NCI-H2107 treated with DMSO at 0.1 percent for 48 hours (cell line): ENCODE measurements around the gene PYCARD.
"Not testable (repeated sequence)": the region's sequence is repeated elsewhere in the genome, so short reads cannot be mapped to it uniquely, and the experiment has no call there.

Source experiments
- DNase-seq: peaks from one replicate; lab custom pipeline; 2025; ENCODE audit not compliant: unreplicated experiment; lab: John Stamatoyannopoulos, UW

PYCARD gene

DNA sequence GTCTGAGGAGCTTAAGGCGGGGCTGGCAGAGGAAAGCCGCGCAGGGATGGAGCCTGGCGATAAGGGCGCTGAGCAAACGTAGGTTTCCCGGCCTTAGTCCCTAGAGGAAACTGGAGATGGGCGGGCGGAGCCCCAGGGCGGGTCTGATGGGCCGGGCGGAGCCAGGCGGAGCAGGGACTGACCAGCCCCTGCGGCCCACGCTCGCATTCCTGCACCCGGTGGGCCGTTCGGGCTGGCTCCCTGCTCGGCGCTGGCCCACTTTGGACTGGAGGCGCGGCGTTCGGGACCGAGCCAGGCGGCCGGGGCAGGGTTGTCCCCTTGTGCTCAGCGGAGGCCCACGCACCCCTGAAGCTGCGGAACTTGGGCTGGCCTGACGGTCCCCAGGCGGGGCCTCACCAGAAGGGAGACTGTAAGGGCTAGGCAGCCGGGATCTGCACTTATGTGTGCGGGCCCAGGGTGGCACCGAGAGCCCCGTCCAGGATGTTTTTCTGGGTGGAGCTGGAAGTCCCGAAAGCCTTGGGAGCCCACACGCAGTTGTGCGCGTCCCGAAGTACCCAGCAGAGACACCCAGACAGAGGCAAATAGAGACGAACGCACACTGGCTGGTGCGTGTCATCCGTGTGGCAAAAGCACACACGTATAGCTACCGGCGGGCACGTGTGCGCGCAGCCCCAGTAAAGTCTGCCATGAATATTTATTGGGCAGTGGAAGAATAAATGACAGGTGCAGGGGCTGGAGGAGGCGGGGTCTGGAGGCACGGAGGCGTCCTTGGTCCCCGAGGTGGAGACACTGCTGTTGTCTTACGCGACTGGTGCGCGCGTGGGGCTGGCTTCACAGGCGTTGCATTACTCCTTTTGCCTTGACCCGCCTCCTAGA lies 13.0 kb upstream of the PYCARD start:
- DNase-seq = peak; percentile 10

DNA sequence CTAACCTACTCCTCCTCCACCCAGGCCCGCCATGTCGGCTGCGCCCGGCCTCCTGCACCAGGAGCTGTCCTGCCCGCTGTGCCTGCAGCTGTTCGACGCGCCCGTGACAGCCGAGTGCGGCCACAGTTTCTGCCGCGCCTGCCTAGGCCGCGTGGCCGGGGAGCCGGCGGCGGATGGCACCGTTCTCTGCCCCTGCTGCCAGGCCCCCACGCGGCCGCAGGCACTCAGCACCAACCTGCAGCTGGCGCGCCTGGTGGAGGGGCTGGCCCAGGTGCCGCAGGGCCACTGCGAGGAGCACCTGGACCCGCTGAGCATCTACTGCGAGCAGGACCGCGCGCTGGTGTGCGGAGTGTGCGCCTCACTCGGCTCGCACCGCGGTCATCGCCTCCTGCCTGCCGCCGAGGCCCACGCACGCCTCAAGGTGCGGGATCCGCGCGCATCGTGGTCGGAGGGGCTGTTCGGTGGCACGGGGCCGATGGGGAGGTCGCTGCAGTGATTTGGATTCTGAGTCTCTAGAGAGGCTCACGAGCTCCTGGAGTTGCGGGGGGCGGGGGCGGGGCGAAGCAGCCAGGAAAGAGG lies 12.2 kb upstream of the PYCARD start:
- DNase-seq = no peak

DNA sequence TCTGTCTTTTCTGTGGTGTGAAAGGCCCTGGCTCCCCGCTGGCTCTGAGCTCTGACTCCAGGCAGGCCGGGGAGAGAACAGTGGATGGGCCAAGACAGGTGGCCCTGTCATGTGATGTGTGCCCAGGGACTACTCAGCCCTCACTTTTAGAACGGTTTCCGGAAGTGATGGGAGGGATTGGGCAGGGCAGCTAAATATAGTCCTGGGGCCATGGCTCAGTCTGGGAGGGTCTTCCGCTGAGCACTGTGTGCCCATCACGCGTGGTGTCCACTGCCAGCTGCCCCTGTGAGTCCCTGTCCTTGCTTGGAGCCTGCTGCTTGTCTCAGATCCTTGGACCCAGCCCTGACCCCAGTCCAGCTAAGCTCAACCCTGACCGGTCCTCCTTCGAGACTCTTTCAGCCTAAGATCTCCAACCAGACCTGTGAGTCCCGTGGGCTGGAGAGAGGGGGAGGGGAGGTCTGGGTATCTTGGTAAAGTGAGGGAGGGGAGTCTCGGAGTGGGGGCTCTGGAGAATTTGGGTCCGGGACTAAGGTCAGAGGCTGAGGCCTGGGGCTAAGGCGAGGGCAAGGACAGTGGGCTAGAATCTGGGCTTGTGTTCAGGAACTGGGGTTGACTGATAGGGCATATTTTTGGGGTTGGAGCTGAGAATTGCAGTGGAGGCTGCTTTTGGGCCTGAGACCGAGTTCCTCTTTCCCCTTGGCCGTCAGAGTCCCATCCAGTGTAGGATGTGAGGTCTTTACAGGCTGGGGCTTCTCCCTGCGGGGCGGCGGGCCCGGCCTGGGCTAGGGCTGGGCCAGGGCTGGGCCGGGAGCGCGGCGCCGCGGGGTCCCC lies 11.5 kb upstream of the PYCARD start, which contains the start of gene TRIM72:
Gene TRIM72 (plus strand): TSS at position 243 of the 831 bp plus-strand sequence. CDS start 620 bp downstream, outside the sequence.
- no peak for DNase-seq

DNA sequence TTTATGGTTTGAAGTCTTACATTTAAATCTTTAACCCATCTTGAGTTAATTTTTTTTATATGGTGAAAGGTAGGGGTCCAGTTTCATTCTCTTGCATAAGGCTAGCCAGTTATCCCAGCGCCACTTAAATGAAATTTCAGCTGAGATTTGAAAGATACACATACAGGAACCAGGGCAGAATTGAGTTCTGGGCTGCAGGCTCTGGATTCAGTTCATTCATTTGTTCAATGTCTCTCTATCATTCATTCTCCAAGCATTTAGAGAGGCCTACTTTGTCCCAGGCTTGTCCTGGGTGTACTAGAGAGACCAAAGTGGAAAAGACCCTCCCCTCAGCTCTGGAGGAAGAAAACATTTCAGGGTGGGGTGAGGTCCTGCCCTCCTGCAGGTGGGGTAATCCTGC lies 10.8 kb upstream of the PYCARD start:
- DNase-seq = no peak

DNA sequence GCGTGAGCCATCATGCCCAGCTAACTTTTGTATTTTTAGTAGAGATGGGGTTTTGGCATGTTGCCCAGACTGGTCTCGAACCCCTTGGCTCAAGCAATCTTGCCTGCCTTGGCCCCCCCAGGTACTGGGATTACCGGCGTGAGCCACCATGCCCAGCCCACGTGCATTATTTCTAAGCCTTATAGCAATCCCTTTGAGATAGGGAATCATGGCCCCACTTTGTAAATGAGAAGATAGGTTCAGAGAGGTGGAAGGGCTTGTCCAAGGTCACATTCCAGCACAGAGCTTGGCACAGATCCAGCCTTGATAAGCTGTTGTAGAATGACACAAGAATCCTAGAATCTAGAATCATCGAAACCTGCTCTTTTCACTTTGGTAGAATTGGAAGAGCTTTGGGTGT lies 4.2 kb upstream of the PYCARD start:
- DNase-seq = no peak

DNA sequence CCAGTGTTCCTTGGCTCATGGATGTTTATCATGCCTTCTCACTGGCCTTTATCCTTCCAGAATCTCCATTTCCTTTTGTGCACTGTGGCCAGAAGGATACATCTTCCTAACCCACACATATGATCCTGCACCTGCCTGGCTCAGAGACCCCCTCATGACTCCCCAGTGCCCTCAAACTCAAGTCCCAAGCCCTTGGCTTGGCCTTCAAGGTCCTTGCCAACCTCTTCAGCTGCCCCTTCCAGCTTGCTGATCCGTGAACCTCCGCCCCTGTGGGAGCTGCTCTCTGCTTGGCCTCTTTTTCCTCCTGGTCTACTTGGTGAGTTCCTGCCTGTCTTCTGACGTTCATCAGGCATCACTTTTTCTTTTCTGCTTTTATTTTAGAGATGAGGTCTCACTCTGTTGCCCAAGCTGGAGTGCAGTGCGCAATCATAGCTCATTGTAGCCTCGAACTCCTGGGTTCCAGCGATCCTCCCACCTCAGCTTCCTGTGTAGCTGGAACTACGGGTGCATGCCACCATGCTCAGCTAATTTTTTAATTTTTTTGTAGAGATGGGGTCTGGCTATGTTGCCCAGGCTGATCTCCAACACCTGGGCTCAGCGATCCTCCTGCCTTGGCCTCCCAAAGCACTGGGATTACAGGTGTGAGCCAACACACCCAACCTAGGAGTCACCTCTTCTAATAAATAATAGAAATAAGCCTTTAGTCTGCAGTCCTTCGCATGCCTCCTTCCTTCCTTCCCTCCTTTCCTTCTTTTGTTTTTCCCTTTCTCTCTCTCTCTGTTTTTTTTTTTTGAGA lies 2.5 kb upstream of the PYCARD start:
- DNase-seq = no peak

DNA sequence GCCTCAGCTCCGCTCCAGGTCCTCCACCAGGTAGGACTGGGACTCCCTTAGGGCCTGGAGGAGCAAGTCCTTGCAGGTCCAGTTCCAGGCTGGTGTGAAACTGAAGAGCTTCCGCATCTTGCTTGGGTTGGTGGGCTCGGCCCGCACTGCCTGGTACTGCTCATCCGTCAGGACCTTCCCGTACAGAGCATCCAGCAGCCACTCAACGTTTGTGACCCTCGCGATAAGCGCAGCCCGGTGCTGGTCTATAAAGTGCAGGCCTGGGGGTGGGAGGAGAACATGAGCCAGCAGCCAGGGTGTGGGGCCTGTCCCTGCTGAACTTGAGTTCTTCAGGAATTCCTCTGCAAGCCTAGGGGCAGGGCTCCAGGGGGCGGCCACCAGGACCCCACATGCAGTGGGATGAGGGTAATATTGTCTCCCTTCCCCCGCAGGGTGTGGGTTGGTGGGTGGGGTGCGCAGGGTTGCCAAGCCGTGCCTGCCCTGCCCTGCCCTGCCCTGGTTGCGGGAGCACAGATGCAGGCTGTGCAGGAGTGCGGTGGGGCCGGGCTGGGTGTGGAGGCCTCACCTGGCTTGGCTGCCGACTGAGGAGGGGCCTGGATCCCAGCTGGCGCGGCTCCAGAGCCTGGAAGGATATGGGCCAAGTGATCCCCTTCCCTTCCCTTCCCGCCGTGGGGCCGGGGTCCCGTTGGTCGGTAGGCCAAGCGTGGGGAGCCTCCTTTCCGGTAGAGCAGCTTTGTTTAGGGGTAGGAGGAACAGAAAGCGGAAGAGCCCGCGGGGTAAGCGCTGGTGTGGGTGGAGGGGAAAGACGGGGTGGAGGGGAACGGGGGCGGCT lies 762 bp downstream of the PYCARD start:
- no peak for DNase-seq

DNA sequence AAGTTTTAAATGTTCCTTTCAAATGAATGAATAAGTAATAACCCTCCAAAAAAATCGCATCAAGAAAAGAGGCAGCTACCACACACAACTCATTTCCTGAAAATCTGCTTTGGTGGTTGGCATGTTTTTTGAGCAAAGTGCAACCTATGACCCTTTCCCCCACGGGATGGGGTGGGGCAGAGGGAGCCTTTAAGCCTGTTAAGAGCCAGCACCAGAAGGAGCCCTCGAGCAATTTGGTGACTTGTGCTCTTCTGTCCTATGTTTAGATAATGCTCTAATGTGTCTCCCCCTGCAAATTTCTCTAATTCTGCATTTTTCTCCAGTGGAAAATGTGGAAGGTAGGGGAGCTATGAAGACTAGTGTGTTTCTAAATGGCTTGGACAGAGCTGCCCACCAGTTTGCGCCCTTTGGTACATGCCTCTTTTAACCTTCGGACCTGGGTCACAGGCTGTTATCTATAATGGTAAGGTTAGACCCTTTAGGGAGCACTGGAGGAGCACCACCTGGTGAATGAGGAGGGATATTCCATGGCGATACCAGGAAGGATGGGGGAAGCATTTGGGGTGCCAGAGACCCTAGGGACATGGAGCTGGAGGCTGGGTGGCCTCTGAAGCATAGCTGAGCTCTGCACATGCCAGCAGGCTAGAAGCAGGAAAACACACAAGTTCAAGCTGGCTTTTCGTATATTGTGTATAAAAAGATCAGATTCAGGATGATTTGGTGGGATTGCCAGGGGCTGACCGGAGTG lies 1.6 kb downstream of the PYCARD start:
- DNase-seq = no peak

DNA sequence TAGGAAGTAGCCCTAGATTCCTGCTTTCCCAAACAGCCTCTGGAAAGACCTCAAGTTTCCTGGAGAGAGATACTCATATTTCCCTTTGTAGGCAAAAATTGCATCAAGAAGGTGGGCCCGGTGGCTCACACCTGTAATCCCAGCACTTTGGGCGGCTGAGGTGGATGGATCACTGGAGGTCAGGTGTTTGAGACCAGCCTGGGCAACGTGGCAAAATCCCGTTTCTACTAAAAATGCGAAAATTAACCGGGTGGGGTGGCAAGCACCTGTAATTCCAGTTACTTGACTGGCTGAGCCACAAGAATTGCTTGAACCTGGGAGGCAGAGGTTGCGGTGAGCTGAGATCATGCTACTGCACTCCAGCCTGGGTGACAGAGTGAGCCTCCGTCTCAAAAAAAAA lies 2.4 kb downstream of the PYCARD start:
- not testable (repeated sequence) for DNase-seq

DNA sequence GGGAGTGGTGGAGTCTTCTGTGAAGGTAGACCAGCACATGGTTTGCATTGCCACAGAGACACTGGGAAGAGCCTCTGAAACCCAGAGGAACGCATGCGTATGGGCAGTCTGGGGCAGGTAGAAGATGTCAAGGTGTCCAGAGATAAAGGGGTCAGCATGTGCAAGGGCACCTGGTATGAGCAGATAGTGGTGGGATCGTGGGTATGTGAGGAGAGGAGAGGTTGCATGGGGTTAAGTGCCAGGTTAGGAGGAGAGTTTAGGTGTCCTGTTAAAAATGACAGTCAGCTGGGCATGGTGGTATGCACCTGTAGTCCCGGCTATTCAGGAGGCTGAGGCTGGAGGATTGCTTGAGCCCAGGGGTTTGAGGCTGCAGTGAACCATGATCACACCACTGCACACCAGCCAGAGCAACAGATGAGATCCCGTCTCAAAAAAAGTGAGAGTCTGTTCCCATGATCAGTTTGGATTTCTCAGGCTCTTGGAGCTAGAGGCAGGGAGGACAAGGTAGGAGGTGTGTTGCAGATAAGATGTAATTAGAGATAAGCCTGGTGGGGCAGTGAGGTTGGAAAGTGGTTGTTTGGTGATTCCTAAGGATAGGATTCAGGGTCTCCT lies 3.0 kb downstream of the PYCARD start:
- DNase-seq = no peak

DNA sequence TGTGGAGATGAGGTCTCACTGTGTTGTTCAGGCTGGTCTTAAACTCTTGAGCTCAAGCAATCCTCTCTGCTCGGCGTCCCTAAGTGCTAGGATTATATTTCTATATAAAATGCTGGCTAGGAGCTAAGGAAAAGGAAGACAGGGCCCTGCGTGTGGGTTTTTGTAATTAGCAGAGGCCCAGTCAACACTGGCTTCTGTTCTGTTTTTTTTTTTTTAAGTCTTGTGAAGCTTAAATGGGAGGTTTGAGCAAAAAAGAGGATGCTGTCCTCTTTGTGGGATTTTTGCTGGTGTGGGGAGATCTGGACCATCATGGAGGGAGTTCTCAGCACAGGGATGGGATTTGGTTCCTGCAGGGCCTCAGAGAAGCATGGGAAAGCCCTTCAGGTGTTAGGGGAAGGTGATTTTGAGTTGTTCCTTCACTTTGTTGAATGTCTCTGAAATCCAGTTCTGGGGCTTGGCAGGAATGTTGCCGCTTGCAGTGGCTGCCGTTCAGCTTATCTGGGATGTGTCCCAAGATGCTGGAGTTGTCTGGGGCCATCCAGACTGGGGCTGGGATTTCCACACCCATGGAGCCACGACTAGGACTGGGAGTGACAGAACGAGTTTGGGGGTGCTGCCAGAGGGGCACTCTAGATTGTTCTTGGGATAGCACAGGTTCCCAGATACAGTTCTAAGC lies 4.2 kb downstream of the PYCARD start:
- DNase-seq = no peak

DNA sequence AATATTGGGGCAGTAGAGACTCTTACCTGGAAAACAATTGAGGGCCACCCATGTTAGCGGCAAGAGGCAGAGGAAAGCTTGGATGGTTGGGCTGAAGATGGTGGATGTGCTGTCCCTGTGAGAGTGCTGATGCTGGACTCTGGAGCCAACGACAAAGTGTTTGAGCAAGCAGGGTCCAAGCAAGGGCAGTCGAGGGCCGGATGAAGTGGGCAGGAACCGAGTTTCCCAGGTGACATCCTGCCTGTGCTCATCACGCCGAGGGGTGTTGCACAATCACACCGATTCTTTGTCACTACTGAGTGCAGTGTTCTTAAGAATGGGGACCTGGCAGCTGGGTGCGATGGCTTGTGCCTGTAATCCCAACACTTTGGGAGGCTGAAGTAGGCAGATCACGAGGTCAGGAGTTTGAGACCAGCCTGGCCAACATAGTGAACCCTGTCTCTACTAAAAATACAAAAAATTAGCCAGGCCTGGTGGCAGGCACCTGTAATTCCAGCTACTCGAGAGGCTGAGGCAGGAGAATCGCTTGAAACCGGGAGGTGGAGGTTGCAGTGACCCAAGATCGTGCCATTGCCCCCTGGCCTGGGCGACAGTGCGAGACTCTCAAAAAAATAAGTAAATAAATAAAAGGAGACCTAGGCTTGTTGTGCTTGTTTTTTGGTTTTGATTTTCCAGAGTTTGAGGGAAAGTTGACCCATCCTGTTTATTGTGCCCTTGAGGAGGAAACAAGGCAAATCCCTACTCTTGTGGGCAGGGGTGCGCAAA lies 6.1 kb downstream of the PYCARD start:
- no peak for DNase-seq

DNA sequence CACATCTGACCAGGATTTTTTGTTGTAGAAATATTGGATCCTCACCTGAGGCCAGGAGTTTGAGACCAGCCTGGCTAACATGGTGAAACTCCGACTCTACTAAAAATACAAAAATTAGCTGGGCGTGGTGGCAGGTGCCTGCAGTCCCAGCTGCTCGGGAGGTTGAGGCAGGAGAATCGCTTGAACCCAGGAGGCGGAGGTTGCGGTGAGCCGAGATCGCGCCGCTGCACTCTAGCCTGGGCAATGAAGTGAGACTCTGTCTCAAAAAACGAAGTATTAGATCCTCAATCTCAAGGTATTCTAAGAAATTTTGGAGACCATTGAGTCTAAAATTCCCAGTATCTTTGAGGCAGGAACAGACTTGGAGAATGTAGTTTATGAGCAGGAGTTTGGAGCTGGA lies 6.7 kb downstream of the PYCARD start:
- DNase-seq = not testable (repeated sequence)

DNA sequence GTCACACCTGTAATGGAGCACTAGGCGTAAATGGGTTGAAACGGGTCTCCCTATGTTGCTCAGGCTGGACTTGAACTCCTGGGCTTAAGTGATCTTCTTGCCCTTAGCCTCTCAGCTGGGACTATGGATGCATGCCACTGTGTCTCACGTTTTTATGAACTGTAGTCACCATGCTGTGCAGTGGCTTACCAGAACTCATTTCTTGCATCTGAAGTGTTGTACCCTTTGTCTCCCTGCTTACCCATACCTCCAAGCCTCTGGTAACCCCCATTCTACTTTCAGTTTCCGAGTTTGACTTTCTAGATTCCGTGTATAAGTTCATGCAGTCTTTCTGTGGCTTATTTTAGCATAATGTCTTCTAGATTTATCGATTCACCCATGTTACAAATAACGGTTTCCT lies 7.7 kb downstream of the PYCARD start:
- DNase-seq = no peak

DNA sequence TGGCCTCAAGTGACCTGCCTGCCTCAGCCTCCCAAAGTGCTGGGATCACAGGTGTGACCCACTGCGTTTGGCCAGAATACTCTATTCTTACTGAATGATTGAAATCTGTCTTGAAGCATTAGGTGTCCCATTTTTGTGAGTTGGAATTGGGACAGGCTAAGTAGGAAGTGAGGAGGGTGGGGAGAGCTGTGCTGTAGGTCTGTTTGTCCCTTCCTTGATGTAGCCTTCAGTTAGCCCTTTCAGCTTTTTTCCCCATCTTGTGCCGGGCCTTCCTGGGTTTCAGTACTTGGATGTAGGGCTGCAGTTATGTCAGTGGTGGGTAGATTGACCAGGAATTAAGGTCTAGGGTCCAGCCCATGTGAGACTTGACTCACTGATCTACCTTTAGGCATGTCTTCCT lies 8.7 kb downstream of the PYCARD start:
- no peak for DNase-seq

DNA sequence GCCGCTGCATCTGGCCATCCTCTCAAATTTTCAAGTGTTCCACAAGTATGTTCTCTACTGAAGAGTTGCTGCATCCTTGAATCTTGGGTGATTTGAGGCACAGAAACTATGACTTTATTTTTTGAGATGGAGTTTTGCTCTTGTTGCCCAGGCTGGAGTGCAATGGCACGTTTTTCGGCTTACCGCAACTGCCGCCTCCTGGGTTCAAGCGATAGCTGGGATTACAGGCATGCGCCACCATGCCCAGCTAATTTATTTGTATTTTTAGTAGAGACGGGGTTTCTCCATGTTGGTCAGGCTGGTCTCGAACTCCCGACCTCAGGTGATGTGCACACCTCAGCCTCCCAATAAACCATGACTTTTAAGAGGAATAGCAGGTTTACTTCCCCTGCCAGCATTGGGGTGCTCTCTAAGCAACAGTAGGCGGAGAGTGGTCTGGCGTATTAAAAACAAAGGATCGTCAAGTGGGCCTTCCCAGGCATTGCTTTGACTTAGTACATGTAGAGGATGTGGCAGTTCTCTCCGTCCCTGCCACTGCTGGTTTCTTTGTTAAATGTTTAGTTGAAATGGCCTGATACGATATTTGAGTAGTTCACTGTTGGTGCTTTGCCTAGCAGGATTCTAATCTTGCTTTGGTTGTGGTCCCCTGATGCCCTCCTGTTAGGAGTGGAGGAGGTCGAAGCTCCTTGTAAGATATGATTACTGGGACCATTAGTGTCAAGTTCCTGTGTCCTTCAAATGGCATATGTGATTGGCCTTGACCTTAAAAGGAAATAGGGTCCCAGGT lies 9.5 kb downstream of the PYCARD start:
- DNase-seq = no peak
